BE2C (cell line): ENCODE data around the gene BRINP2.

Experiments
- DNase-seq: peaks from one replicate; pipeline ENCODE4 v3.0.0-alpha.2; 2020
- H3K27me3 ChIP-seq: fragments of 250-450 bp; sonication (Bioruptor Pico); 2 replicates; pipeline ENCODE4 v1.5.1; 2020; ENCODE audit warnings: mild to moderate bottlenecking
- H3K36me3 ChIP-seq: fragments of 250-450 bp; sonication (Bioruptor Pico); 2 replicates; pipeline ENCODE4 v1.5.1; 2020; ENCODE audit warnings: mild to moderate bottlenecking
- H3K4me1 ChIP-seq: fragments of 250-450 bp; sonication (Bioruptor Pico); 2 replicates; pipeline ENCODE4 v1.5.1; 2020
- H3K4me3 ChIP-seq: 2 replicates; pipeline ENCODE4 v1.5.1; 2011; ENCODE audit warnings: low read depth, low read length
- H3K9me3 ChIP-seq: fragments of 250-450 bp; sonication (Bioruptor Pico); 2 replicates; pipeline ENCODE4 v1.5.1; 2020
- CTCF ChIP-seq: IDR thresholded peaks from 2 replicates; pipeline ENCODE4 v1.5.1; 2012; ENCODE audit warnings: mild to moderate bottlenecking, low read depth, low read length

Gene BRINP2

GRCh38 chr1:177186639-177187038 lies 15.9 kb downstream of the BRINP2 start:
- H3K9me3 ChIP-seq = no peaks in the 10 kb centered on the region
- H3K4me1 ChIP-seq = no peaks in the 10 kb centered on the region
- H3K4me3 ChIP-seq = no peak overlapping the region
- TF ChIP-seq CTCF = no peak
- H3K36me3 ChIP-seq = no peaks in the 10 kb centered on the region
- no peaks in the 10 kb centered on the region for H3K27me3 ChIP-seq
- no peak for DNase-seq

GRCh38 chr1:177190308-177190970 lies 19.7 kb downstream of the BRINP2 start:
- Histone ChIP-seq H3K4me3 (no peak overlapping the region), H3K36me3 (no peaks in the 10 kb centered on the region), H3K9me3 (no peaks in the 10 kb centered on the region), H3K27me3 (no peaks in the 10 kb centered on the region), H3K4me1 (no peaks in the 10 kb centered on the region)
- DNase-seq = no peak
- TF ChIP-seq CTCF = no peak

- Histone ChIP-seq H3K36me3 (no peaks in the 10 kb centered on the region), H3K9me3 (no peaks in the 10 kb centered on the region), H3K27me3 (no peaks in the 10 kb centered on the region), H3K4me3 (no peak overlapping the region), H3K4me1 (no peaks in the 10 kb centered on the region; the same call in 1 of the 2 replicates)
- no peak for TF ChIP-seq CTCF
- no peak for DNase-seq
These were observed 27.5 kb downstream of the BRINP2 start for GRCh38 chr1:177198243-177198642.

- no peak for TF ChIP-seq CTCF
- Histone ChIP-seq H3K4me3 (no peak overlapping the region), H3K36me3 (no peaks in the 10 kb centered on the region), H3K4me1 (no peaks in the 10 kb centered on the region; the same call in 1 of the 2 replicates), H3K27me3 (no peaks in the 10 kb centered on the region), H3K9me3 (no peaks in the 10 kb centered on the region)
- no peak for DNase-seq
These were observed 29.5 kb downstream of the BRINP2 start for GRCh38 chr1:177200290-177200689.

GRCh38 chr1:177206831-177207355 lies 36.1 kb downstream of the BRINP2 start:
- TF ChIP-seq CTCF = no peak
- H3K9me3 ChIP-seq = no peaks in the 10 kb centered on the region; the same call in 1 of the 2 replicates
- no peaks in the 10 kb centered on the region for H3K36me3 ChIP-seq
- DNase-seq = no peak
- H3K4me3 ChIP-seq = no peak overlapping the region
- no peaks in the 10 kb centered on the region for H3K4me1 ChIP-seq
- no peaks in the 10 kb centered on the region for H3K27me3 ChIP-seq

GRCh38 chr1:177208920-177209319 lies 38.2 kb downstream of the BRINP2 start:
- H3K27me3 ChIP-seq = no peaks in the 10 kb centered on the region
- no peak overlapping the region for H3K4me3 ChIP-seq
- no peak for TF ChIP-seq CTCF
- H3K4me1 ChIP-seq = no peaks in the 10 kb centered on the region
- no peak for DNase-seq
- no peaks in the 10 kb centered on the region; the same call in 1 of the 2 replicates for H3K9me3 ChIP-seq
- H3K36me3 ChIP-seq = no peaks in the 10 kb centered on the region
